ENCODE data around the gene AIFM1. TPM values are rescaled to one million over a fixed set of nuclear protein-coding genes. Genes with fewer than 3 reads are reported as not detected.
A peak's percentile ranks its signal among the peaks of the same experiment; 100 is the strongest.

AIFM1 gene
- total RNA-seq, 1 donor from 2014 or later, result 16.3 TPM

GRCh38 chrX:130170752-130171445, 5.3 kb upstream of the AIFM1 start:
- DNase-seq, result no peak

GRCh38 chrX:130167040-130167439, 1.4 kb upstream of the AIFM1 start:
- DNase-seq, result no peak

- no peak for DNase-seq
These were observed 799 bp upstream of the AIFM1 start for GRCh38 chrX:130166503-130166777.

GRCh38 chrX:130165181-130165702, 399 bp downstream of the AIFM1 start:
- DNase-seq, result no peak

- DNase-seq, result no peak
These were observed 2.2 kb downstream of the AIFM1 start for GRCh38 chrX:130163398-130163797.

- DNase-seq, result no peak
These were observed 3.4 kb downstream of the AIFM1 start for GRCh38 chrX:130162094-130162735.

- no peak for DNase-seq
These were observed 5.9 kb downstream of the AIFM1 start for GRCh38 chrX:130159776-130160175.

- no peak for DNase-seq
These were observed 7.3 kb downstream of the AIFM1 start for GRCh38 chrX:130158311-130158710.

- no peak for DNase-seq
These were observed 10.1 kb downstream of the AIFM1 start for GRCh38 chrX:130155564-130155963.

GRCh38 chrX:130147631-130148030, 18.0 kb downstream of the AIFM1 start:
- no peak for DNase-seq

GRCh38 chrX:130145123-130145522, 20.5 kb downstream of the AIFM1 start:
- DNase-seq, result no peak

- DNase-seq, result no peak
These were observed 21.1 kb downstream of the AIFM1 start for GRCh38 chrX:130144509-130144908.

GRCh38 chrX:130139474-130140201, 26.0 kb downstream of the AIFM1 start:
- DNase-seq, result no peak

- no peak for DNase-seq
These were observed 28.7 kb downstream of the AIFM1 start for GRCh38 chrX:130136961-130137360.

- no peak for DNase-seq
These were observed 29.1 kb downstream of the AIFM1 start for GRCh38 chrX:130136496-130136895.

GRCh38 chrX:130130990-130131389, 34.7 kb downstream of the AIFM1 start:
- DNase-seq, result no peak

GRCh38 chrX:130125091-130125874, 40.4 kb downstream of the AIFM1 start:
- DNase-seq, result peak; percentile 23

- no peak for DNase-seq
These were observed 41.1 kb downstream of the AIFM1 start for GRCh38 chrX:130124577-130124976.

GRCh38 chrX:130121505-130121800, 44.2 kb downstream of the AIFM1 start:
- DNase-seq, result peak; percentile 2

GRCh38 chrX:130120746-130121504, 44.7 kb downstream of the AIFM1 start:
- peak; percentile 63 for DNase-seq

GRCh38 chrX:130120321-130120731, 45.3 kb downstream of the AIFM1 start:
- DNase-seq, result no peak

- DNase-seq, result no peak
These were observed 46.2 kb downstream of the AIFM1 start for GRCh38 chrX:130119312-130119898.
